Stimulated activated CD4-positive, alpha-beta T cell treated with anti-CD3 and anti-CD28 coated beads, Interleukin-4, amount 100 ng/mL, for 1 hour (primary cell): Measurements from ENCODE around the gene PHLDA3.

ENCODE experiments used
- DNase-seq: peaks from one replicate; pipeline ENCODE4 v3.0.0-alpha.2; 2020

Gene PHLDA3

GRCh38 chr1:201426479-201427310 lies 42.3 kb downstream of the PHLDA3 start:
- no peak for DNase-seq

GRCh38 chr1:201424146-201424545 lies 44.8 kb downstream of the PHLDA3 start:
- no peak for DNase-seq

GRCh38 chr1:201423655-201424054 lies 45.3 kb downstream of the PHLDA3 start:
- DNase-seq, result no peak

DNA sequence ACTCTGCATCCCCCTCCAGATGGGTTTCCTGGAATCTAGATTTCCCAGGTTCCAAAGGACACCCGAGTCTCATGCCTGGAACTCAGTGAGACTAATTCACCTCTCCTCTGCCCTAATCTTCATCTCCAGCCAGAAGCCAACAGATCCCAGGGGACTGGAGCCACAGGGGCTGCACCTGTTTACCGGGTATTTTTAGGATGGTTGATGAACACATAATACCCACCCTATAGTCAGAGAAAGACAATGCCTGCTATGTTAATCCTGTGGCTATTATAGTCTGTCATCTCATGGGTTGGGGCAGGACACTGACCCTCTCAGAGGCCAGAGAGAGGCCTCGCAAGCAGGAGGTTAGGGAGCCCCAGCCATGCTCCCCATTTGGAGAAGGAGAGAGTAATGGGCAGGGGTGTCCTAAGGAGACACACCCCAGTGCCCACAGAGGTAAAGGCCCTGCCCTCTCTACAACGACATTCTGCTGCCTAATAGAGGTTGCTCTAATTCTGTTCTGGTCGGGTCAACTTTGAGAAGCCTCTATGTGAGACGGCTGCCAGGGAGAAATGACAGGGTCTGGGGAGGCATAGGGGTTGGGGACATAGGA lies 46.5 kb downstream of the PHLDA3 start:
- no peak for DNase-seq

GRCh38 chr1:201422026-201422425 lies 47.0 kb downstream of the PHLDA3 start:
- DNase-seq, result no peak

- no peak for DNase-seq
Measured at GRCh38 chr1:201421041-201421440, 47.9 kb downstream of the PHLDA3 start.

DNA sequence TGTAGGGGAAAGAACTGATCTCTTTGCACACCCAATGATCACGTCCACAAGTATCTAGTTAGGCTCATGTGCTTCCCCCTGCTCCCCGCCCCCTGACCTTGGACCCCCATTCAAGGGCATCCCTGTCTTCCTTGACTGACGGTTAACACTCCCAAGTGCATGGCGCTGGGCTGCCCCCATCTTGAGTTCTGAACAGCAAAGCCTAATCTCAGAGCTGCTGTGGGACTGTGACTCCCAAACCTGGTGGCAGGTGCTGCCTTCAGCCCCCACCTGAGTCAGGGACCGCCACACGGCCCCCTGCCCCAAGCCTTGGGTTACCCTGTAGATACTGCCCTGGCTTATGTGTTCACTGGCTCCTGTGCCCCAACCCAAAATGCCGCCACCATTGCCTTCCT lies 48.4 kb downstream of the PHLDA3 start:
- DNase-seq, result no peak

- no peak for DNase-seq
Measured at GRCh38 chr1:201419746-201420607, 49.0 kb downstream of the PHLDA3 start.

- no peak for DNase-seq
Measured at GRCh38 chr1:201419256-201419655, 49.7 kb downstream of the PHLDA3 start.

- DNase-seq, result no peak
Measured at GRCh38 chr1:201418461-201418860, 50.5 kb downstream of the PHLDA3 start.
